Mesothelial cell of epicardium (in vitro differentiated cells): ENCODE data around the gene CINP. TPM values are rescaled to one million over a fixed set of nuclear protein-coding genes. Genes with fewer than 3 reads are reported as not detected.

Experiments
- DNase-seq, 2 experiments: peaks; one replicate each; pipeline ENCODE4 v3.0.0; 2021; ENCODE audit warnings: low spot score in 2 of 2; ENCODE audit not compliant: unreplicated experiment in 2 of 2
- H3K27ac Mint-ChIP-seq: 2 replicates; pipeline ENCODE4 v1.8.0; 2021; ENCODE audit warnings: mixed read lengths
- H3K27me3 Mint-ChIP-seq: 2 replicates; pipeline ENCODE4 v1.8.0; 2021; ENCODE audit warnings: low read depth, mixed read lengths
- H3K36me3 Mint-ChIP-seq: 2 replicates; pipeline ENCODE4 v1.8.0; 2021; ENCODE audit warnings: mixed read lengths
- H3K4me1 Mint-ChIP-seq: 2 replicates; pipeline ENCODE4 v1.8.0; 2021; ENCODE audit warnings: mixed read lengths
- H3K4me3 Mint-ChIP-seq: 2 replicates; pipeline ENCODE4 v1.8.0; 2021; ENCODE audit warnings: mild to moderate bottlenecking, moderate library complexity, mixed read lengths
- H3K9me3 Mint-ChIP-seq: 2 replicates; pipeline ENCODE4 v1.8.0; 2021; ENCODE audit warnings: mixed read lengths
- CTCF ChIP-seq: fragments of 200-600 bp; sonication (generic); IDR thresholded peaks from one replicate; pipeline ENCODE4 v1.5.0; 2021; ENCODE audit warnings: antibody characterized with exemption; ENCODE audit not compliant: unreplicated experiment
- total RNA-seq: library from RNA; stranded (reverse); gene quantifications from 3 replicates; pipeline ENCODE4 v1.2.1, GENCODE V29; 2021

Gene CINP
- total RNA-seq, 1 donor from 2014 or later: 24.3 TPM

GRCh38 chr14:102346645-102347044, 16.0 kb downstream of the CINP start:
- Mint-ChIP-seq H3K27ac (no peak overlapping the region), H3K4me1 (no peaks in the 10 kb centered on the region), H3K9me3 (no peaks in the 10 kb centered on the region), H3K4me3 (no peak overlapping the region), H3K27me3 (no peaks in the 10 kb centered on the region), H3K36me3 (peaks cover 39% of the 10 kb centered on the region)
- no peak for DNase-seq
- no peak for TF ChIP-seq CTCF

GRCh38 chr14:102345232-102345631, 17.5 kb downstream of the CINP start:
- Mint-ChIP-seq H3K27ac (no peak overlapping the region), H3K27me3 (no peaks in the 10 kb centered on the region), H3K36me3 (peaks cover 42% of the 10 kb centered on the region), H3K4me1 (no peaks in the 10 kb centered on the region), H3K9me3 (no peaks in the 10 kb centered on the region), H3K4me3 (no peak overlapping the region)
- TF ChIP-seq CTCF: no peak
- no peak for DNase-seq

DNA sequence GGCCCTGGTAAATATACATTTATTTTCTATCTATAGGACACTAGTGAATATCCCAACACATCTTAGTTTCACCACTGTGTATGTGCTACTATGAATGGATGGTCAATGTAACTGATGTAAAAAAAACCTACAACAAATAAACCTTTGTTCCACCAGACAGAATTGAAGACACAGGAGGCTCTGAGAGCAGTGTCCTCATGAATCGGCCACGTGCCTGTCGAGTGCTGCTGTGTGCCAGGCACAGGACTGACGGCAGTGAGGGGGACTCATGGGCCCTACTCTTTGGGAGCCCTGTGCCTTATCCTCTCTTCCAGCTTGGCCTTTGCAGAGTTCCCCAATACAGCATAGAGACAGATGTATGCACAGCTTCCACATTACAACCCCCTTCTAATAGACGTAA, 18.2 kb downstream of the CINP start:
- TF ChIP-seq CTCF: no peak
- no peaks in the 10 kb centered on the region for H3K9me3 Mint-ChIP-seq
- no peak overlapping the region for H3K27ac Mint-ChIP-seq
- peaks cover 36% of the 10 kb centered on the region for H3K36me3 Mint-ChIP-seq
- no peaks in the 10 kb centered on the region for H3K27me3 Mint-ChIP-seq
- H3K4me1 Mint-ChIP-seq: no peaks in the 10 kb centered on the region
- no peak for DNase-seq
- no peak overlapping the region for H3K4me3 Mint-ChIP-seq

- no peaks in the 10 kb centered on the region for H3K27me3 Mint-ChIP-seq
- DNase-seq: no peak
- no peaks in the 10 kb centered on the region for H3K9me3 Mint-ChIP-seq
- no peak overlapping the region for H3K4me3 Mint-ChIP-seq
- H3K4me1 Mint-ChIP-seq: no peaks in the 10 kb centered on the region
- no peak overlapping the region for H3K27ac Mint-ChIP-seq
- H3K36me3 Mint-ChIP-seq: peaks cover 33% of the 10 kb centered on the region
- no peak for TF ChIP-seq CTCF
Measured at GRCh38 chr14:102344084-102344483, 18.6 kb downstream of the CINP start.

DNA sequence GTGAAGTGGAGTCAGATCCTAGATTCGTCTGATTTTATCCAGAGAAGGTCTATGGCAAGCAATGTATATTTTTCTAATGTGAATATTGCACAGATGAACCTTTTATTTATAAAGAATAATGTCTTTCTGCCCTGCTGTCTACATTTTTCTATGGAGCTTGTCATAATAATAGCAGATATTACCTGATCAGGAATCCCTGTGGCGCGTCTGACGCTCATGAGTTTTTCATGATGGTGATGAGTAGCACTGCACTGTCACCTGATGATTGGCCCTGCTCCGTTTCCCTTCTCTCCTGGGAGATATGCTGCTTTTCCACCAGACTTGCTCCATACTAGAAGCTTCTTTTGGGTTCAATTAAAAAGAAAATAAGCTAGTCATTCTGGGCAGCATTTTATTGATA, 20.5 kb downstream of the CINP start:
- peaks cover 29% of the 10 kb centered on the region for H3K36me3 Mint-ChIP-seq
- H3K4me1 Mint-ChIP-seq: no peaks in the 10 kb centered on the region
- no peak overlapping the region for H3K4me3 Mint-ChIP-seq
- H3K27me3 Mint-ChIP-seq: no peaks in the 10 kb centered on the region
- no peaks in the 10 kb centered on the region for H3K9me3 Mint-ChIP-seq
- TF ChIP-seq CTCF: no peak
- H3K27ac Mint-ChIP-seq: no peak overlapping the region
- DNase-seq: no peak

DNA sequence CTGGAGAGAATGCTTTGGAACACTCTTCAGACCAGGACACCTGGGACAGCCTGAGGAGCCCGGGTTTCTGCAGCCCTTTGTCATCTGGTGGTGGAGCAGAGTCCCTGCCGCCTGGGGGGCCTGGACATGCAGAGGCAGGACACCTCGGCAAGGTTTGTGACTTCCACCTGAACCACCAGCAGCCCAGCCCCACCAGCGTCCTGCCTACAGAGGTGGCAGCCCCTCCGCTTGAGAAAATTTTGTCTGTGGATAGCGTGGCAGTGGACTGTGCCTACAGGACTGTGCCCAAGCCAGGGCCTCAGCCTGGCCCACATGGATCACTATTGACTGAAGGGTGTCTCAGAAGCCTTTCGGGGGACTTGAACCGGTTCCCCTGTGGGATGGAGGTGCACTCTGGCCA, 21.1 kb downstream of the CINP start:
- H3K4me1 Mint-ChIP-seq: no peaks in the 10 kb centered on the region
- no peaks in the 10 kb centered on the region for H3K27me3 Mint-ChIP-seq
- no peak for DNase-seq
- no peak overlapping the region for H3K27ac Mint-ChIP-seq
- TF ChIP-seq CTCF: no peak
- peaks cover 34% of the 10 kb centered on the region for H3K36me3 Mint-ChIP-seq
- no peaks in the 10 kb centered on the region for H3K9me3 Mint-ChIP-seq
- no peak overlapping the region for H3K4me3 Mint-ChIP-seq
